HCT116 (cell line): ENCODE data around the gene DMRTC1B.
"Not testable (repeated sequence)": the region's sequence is repeated elsewhere in the genome, so short reads cannot be mapped to it uniquely, and the experiment has no call there.

Experiments
- CTCF ChIP-seq, 3 experiments: fragments of 200-600 bp in 1 of 3; sonication (generic) in 1 of 3; IDR thresholded peaks in 2 of 3; conservative IDR thresholded peaks in 1 of 3; 2 replicates each; pipeline ENCODE4 v1.5.1; 2012 to 2017; ENCODE audit warnings: low read depth in 2 of 3, low read length in 2 of 3, antibody characterized with exemption in 1 of 3, borderline replicate concordance in 1 of 3, control low read depth in 1 of 3, mild to moderate bottlenecking in 1 of 3, mixed read lengths in 1 of 3, mixed run types in 1 of 3, moderate library complexity in 1 of 3; ENCODE audit not compliant: insufficient read depth in 1 of 3
- EGR1 ChIP-seq: IDR thresholded peaks from 2 replicates; pipeline ENCODE4 v1.6.1; 2012; ENCODE audit warnings: low read depth
- EZH2phosphoT487 ChIP-seq: fragments of 200-600 bp; IDR thresholded peaks from 2 replicates; pipeline ENCODE4 v1.6.1; 2018; ENCODE audit warnings: antibody characterized with exemption, borderline replicate concordance
- MAX ChIP-seq: IDR thresholded peaks from 2 replicates; pipeline ENCODE4 v1.6.1; 2012
- POLR2A ChIP-seq: IDR thresholded peaks from 2 replicates; pipeline ENCODE4 v1.7.0; 2011; ENCODE audit warnings: borderline replicate concordance; ENCODE audit not compliant: insufficient read depth, insufficient read length; ENCODE audit errors: extremely low read depth
- SP1 ChIP-seq: IDR thresholded peaks from 2 replicates; pipeline ENCODE4 v1.6.1; 2012; ENCODE audit warnings: low read depth
- ZNF274 ChIP-seq: fragments of 200-500 bp; sonication (Bioruptor generic); IDR thresholded peaks from 2 replicates; pipeline ENCODE4 v1.6.1; 2014; ENCODE audit warnings: mild to moderate bottlenecking, low read depth, low read length, inconsistent platforms

- TF ChIP-seq EZH2phosphoT487; SP1; MAX; CTCF (IDR thresholded peaks at IDR 0.05 in 2 of 3, conservative IDR thresholded peaks at IDR 0.05 in 1 of 3; ENCODE audit: borderline replicate concordance in 1 of 3, insufficient read depth in 1 of 3, low read depth in 2 of 3, low read length in 2 of 3); POLR2A; EGR1; ZNF274: not testable (repeated sequence)
These were observed 11.5 kb downstream of the DMRTC1B start for GRCh38 chrX:72788142-72788541.
